Stimulated activated CD4-positive, alpha-beta T cell treated with anti-CD3 and anti-CD28 coated beads, TNF-alpha, amount 100 ng/mL, for 24 hours (primary cell): ENCODE measurements around the gene CADPS2.

Experiments
- DNase-seq, 3 experiments: peaks; one replicate each; pipeline ENCODE4 v3.0.0-alpha.2; 2020; ENCODE audit warnings: low read depth in 3 of 3

CADPS2 gene

GRCh38 chr7:122528879-122529481, 357.3 kb downstream of the CADPS2 start:
- DNase-seq, result no peak

GRCh38 chr7:122525355-122525754, 360.9 kb downstream of the CADPS2 start:
- no peak for DNase-seq

GRCh38 chr7:122521767-122522166, 364.5 kb downstream of the CADPS2 start:
- no peak for DNase-seq

- DNase-seq, result no peak
Measured at GRCh38 chr7:122520971-122521555, 365.2 kb downstream of the CADPS2 start.

GRCh38 chr7:122518488-122518887, 367.8 kb downstream of the CADPS2 start:
- DNase-seq, result no peak

- DNase-seq, result no peak
Measured at GRCh38 chr7:122517576-122517975, 368.7 kb downstream of the CADPS2 start.

GRCh38 chr7:122515404-122515803, 370.9 kb downstream of the CADPS2 start:
- no peak for DNase-seq

- no peak for DNase-seq
Measured at GRCh38 chr7:122511268-122511667, 375.0 kb downstream of the CADPS2 start.

- DNase-seq, result no peak
Measured at GRCh38 chr7:122507591-122507990, 378.7 kb downstream of the CADPS2 start.

- no peak for DNase-seq
Measured at GRCh38 chr7:122492007-122492406, 394.3 kb downstream of the CADPS2 start.

GRCh38 chr7:122488241-122488640, 398.0 kb downstream of the CADPS2 start:
- DNase-seq, result no peak

- DNase-seq, result no peak
Measured at GRCh38 chr7:122487131-122487530, 399.1 kb downstream of the CADPS2 start.

- DNase-seq, result no peak
Measured at GRCh38 chr7:122485856-122486255, 400.4 kb downstream of the CADPS2 start.

- DNase-seq, result no peak
Measured at GRCh38 chr7:122482212-122482611, 404.0 kb downstream of the CADPS2 start.

- DNase-seq, result no peak
Measured at GRCh38 chr7:122470859-122471258, 415.4 kb downstream of the CADPS2 start.

GRCh38 chr7:122468945-122469344, 417.3 kb downstream of the CADPS2 start:
- DNase-seq, result no peak

- no peak for DNase-seq
Measured at GRCh38 chr7:122467661-122468449, 418.4 kb downstream of the CADPS2 start.

- no peak for DNase-seq
Measured at GRCh38 chr7:122465296-122465695, 421.0 kb downstream of the CADPS2 start.

GRCh38 chr7:122463631-122464030, 422.6 kb downstream of the CADPS2 start:
- no peak for DNase-seq

GRCh38 chr7:122460936-122461335, 425.3 kb downstream of the CADPS2 start:
- no peak for DNase-seq

GRCh38 chr7:122457969-122458368, 428.3 kb downstream of the CADPS2 start:
- no peak for DNase-seq

- DNase-seq, result no peak
Measured at GRCh38 chr7:122457325-122457724, 428.9 kb downstream of the CADPS2 start.
